ENCODE results near the gene WDR82.

DNA sequence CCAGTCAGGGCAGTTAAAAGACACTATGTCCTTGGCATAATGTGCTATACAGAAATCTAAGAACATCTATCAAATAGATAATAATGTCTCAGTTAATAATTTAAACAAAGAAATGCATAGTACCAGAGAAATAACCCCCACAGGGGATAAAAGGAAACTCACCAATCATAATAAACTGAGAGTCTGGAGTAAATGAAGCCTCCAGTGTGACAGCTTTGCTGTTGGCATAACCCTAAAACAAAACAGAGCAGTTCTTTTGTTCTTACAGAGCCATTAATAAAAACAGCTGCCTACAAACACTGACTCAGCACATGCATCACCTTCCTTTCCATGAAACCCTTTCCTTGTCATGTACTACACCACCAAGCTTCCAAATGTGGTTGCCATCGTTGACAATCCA is 19.4 kb downstream of the WDR82 start:
- TF ChIP-seq POLR2A (IDR thresholded peaks at IDR 0.05) (no peak), POLR2AphosphoS5 (IDR thresholded peaks at IDR 0.05) (no peak)

Measured in upper lobe of left lung (tissue), 4 donors.